Endothelial cell of umbilical vein (primary cell): ENCODE data around the gene MYH9. TPM values are rescaled to one million over a fixed set of nuclear protein-coding genes. Genes with fewer than 3 reads are reported as not detected.

ENCODE experiments used
- BruUV-seq: library from RNA; stranded (reverse); fragments of 400-500 nt; replicated peaks from 2 replicates; lab custom pipeline; 2021; lab: Mats Ljungman, UMichigan
- CTCF ChIA-PET: fragments of 300-600, 350-600 bp; sonication (Branson Sonifier 250); formaldehyde crosslinking; loops from one replicate; lab custom pipeline; 2021; ENCODE audit warnings: antibody characterized with exemption, inconsistent platforms; lab: Charles Lee
- POLR2A ChIA-PET: fragments of 300-600, 350-600 bp; sonication (Branson Sonifier 250); formaldehyde crosslinking; loops from one replicate; lab custom pipeline; 2021; ENCODE audit warnings: antibody characterized with exemption, inconsistent platforms; lab: Charles Lee
- DNase-seq: peaks from one replicate; pipeline ENCODE4 v3.0.0-alpha.2; 2011; ENCODE audit warnings: low read depth, low spot score
- FAIRE-seq: peaks from 2 replicates; lab custom pipeline; 2011; peaks lifted over from hg19 to GRCh38; lab: Jason Lieb, UNC
- H2AFZ ChIP-seq: 2 replicates; pipeline ENCODE4 v1.6.0; 2012; ENCODE audit warnings: low read depth, low read length, control low read depth, inconsistent platforms
- H3K27ac ChIP-seq: 2 replicates; pipeline ENCODE4 v1.5.1; 2011; ENCODE audit warnings: low read depth, mild to moderate bottlenecking, control low read depth, low read length, moderate library complexity; ENCODE audit not compliant: insufficient read depth
- H3K27me3 ChIP-seq, 2 experiments: 2 replicates each; pipeline versions ENCODE4 v1.6.0 to v1.6.1; 2011; ENCODE audit warnings: low read length in 2 of 2, mixed read lengths in 1 of 2; ENCODE audit not compliant: control insufficient read depth in 2 of 2, insufficient read depth in 2 of 2
- H3K36me3 ChIP-seq, 2 experiments: 2 replicates in 1 of 2; 3 replicates in 1 of 2; pipeline ENCODE4 v1.5.1; 2011; ENCODE audit warnings: low read length in 2 of 2, mild to moderate bottlenecking in 1 of 2, moderate library complexity in 1 of 2; ENCODE audit not compliant: control insufficient read depth in 2 of 2, insufficient read depth in 2 of 2; ENCODE audit errors: extremely low read depth in 1 of 2
- H3K4me1 ChIP-seq: 3 replicates; pipeline ENCODE4 v1.5.1; 2011; ENCODE audit warnings: mild to moderate bottlenecking, low read length; ENCODE audit not compliant: control insufficient read depth, insufficient read depth; ENCODE audit errors: extremely low read depth
- H3K4me2 ChIP-seq: 2 replicates; pipeline ENCODE4 v1.6.1; 2011; ENCODE audit warnings: low read length, control low read depth, mixed read lengths; ENCODE audit not compliant: insufficient read depth
- H3K4me3 ChIP-seq, 3 experiments: fragments of 200-600 bp in 1 of 3; sonication (generic), shearing (Covaris generic) in 1 of 3; replicated peaks in 1 of 3; 2 replicates each; pipeline ENCODE4 v1.5.1; 2011 to 2016; ENCODE audit warnings: control low read depth in 3 of 3, low read length in 3 of 3, mild to moderate bottlenecking in 2 of 3, inconsistent platforms in 1 of 3, low read depth in 1 of 3, moderate library complexity in 1 of 3; ENCODE audit not compliant: insufficient read depth in 1 of 3
- H3K79me2 ChIP-seq: 2 replicates; pipeline ENCODE4 v1.6.0; 2012; ENCODE audit warnings: low read length, inconsistent platforms; ENCODE audit not compliant: control insufficient read depth, insufficient read depth
- H3K9ac ChIP-seq: replicated peaks from 2 replicates; pipeline ENCODE3; 2011; ENCODE audit warnings: low read length, control low read depth; ENCODE audit not compliant: insufficient read depth; ENCODE audit errors: extremely low read depth
- H3K9me1 ChIP-seq: replicated peaks from 3 replicates; pipeline ENCODE4 v1.6.0; 2011; ENCODE audit warnings: mild to moderate bottlenecking, low read length; ENCODE audit not compliant: control insufficient read depth, insufficient read depth; ENCODE audit errors: extremely low read depth
- H3K9me3 ChIP-seq: replicated peaks from 2 replicates; pipeline ENCODE4 v1.5.1; 2012; ENCODE audit warnings: low read length, inconsistent platforms; ENCODE audit not compliant: control insufficient read depth, insufficient read depth
- H4K20me1 ChIP-seq: replicated peaks from 2 replicates; pipeline ENCODE3; 2011; ENCODE audit warnings: mild to moderate bottlenecking, low read length; ENCODE audit not compliant: control insufficient read depth, insufficient read depth; ENCODE audit errors: extremely low read depth
- FOS ChIP-seq: IDR thresholded peaks from 2 replicates; pipeline ENCODE4 v1.6.1; 2011; ENCODE audit warnings: mild to moderate bottlenecking, low read length, moderate library complexity, borderline replicate concordance; ENCODE audit not compliant: insufficient read depth
- GATA2 ChIP-seq: IDR thresholded peaks from 2 replicates; pipeline ENCODE4 v1.7.0; 2011; ENCODE audit warnings: low read depth, mild to moderate bottlenecking, moderate library complexity, mixed read lengths, low read length; ENCODE audit not compliant: insufficient read length, insufficient read depth
- JUN ChIP-seq: IDR thresholded peaks from 2 replicates; pipeline ENCODE4 v1.6.1; 2011; ENCODE audit warnings: borderline replicate concordance, low read depth; ENCODE audit not compliant: insufficient read length, insufficient read depth
- dilution Hi-C: fragments of 300-500 bp; cut with MboI; formaldehyde crosslinking; loops from one replicate; pipeline ENCODE4 v1.15.0; 2019; ENCODE audit warnings: low sequenced_read_pairs; ENCODE audit not compliant: extremely low pct_ligation_motif_present
- intact Hi-C: fragments of 100-400 bp; cut with micrococcal nuclease; formaldehyde crosslinking; loops from one replicate; pipeline ENCODE4 v1.10.0; 2022
- polyA plus RNA-seq, 4 experiments: library from polyadenylated mRNA; depleted of rRNA in 3 of 4; stranded (reverse) in 3 of 4; unstranded in 1 of 4; fragments of >200 nt; gene quantifications; 2 replicates each; pipeline versions ENCODE4 v1.2.1 to v1.2.3, GENCODE V29; 2011 to 2012; ENCODE audit warnings: missing spikeins in 1 of 4
- total RNA-seq: library from RNA; stranded (reverse); gene quantifications from 2 replicates; pipeline ENCODE4 v1.2.3, GENCODE V29; 2021
- TF ChIP-seq, protein P1 (sequence below), 2 donors: IDR thresholded peaks; 1 replicate in 1 of 2; 2 replicates in 1 of 2; pipeline ENCODE4 v1.5.1; 2011; ENCODE audit warnings: low read length in 2 of 2, mild to moderate bottlenecking in 2 of 2, moderate library complexity in 2 of 2, control low read depth in 1 of 2, inconsistent platforms in 1 of 2, low read depth in 1 of 2; ENCODE audit not compliant: insufficient read depth in 1 of 2; ENCODE audit errors: extremely low read depth in 1 of 2

Gene MYH9
- total and polyA plus RNA-seq, 2 donors (not counting 3 experiments of a cell fraction or from before 2014, with no cell fraction given), result 188 to 1,413 TPM

DNA sequence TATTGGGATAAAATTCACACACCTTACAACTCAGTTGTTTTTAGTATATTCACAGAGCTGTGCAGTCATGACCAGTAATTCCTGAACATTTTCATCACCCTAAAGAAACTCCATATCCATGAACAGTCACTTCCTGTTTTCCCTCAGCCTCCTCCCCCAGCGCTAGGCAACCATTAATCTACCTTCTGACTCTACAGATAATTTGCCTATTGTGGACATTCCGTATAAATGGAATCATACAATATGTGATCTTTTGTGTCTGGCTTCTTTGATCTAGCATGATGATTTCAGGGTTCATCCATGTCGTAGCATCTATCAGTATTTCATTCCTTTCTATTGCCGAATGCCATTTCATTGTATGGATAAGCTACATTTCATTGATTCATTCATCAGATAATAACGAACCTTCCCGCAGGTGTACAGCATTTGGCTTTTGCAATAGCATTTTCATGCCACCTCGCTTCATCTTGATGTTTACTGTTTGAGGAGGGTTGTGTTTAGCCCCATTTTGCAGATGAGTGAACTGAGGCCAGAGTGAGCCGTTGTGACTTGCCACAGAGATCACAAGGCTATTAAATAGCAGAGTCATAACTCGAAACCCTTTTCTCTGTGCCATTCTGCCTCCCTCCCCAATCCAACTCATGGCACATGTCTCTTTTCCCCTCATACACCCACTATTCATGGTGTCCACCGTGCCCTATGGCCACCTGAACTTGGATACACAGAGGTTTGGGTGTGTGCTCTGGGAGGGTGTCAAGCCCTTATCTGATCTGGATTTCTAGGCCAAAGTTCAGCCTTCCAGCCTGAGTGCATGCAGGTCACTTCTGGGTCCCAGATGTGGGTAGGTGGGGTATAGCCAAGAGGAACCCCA, 11.1 kb upstream of the MYH9 start:
- H4K20me1 ChIP-seq, result no peaks in the 10 kb centered on the region
- H3K4me2 ChIP-seq, result peak overlapping the region; percentile 32
- H3K27ac ChIP-seq, result peak overlapping the region; percentile 81
- DNase-seq (peak; percentile 86), FAIRE-seq (peak; percentile 92)
- H3K4me3 ChIP-seq, result no peak overlapping the region
- H2AFZ ChIP-seq, result peak overlapping the region; percentile 27
- no peaks in the 10 kb centered on the region for H3K9me1 ChIP-seq
- intact Hi-C loops (loop anchor here (1.0 kb wide), 2 partner anchors 11 to 52 kb away; no protein-coding TSS in a partner anchor), dilution Hi-C loops (no loop called here)
- H3K27me3 ChIP-seq, result no peaks in the 10 kb centered on the region
- no peaks in the 10 kb centered on the region for H3K36me3 ChIP-seq
- ChIA-PET POLR2A (interaction anchor here (0.5 to 1.9 kb wide), 3 partner anchors 11 to 83 kb away, joined by 5 to 9 read pairs (median 6); partner anchors contain the start of gene MYH9), CTCF (interaction anchor here (1.0 to 2.4 kb wide), 6 partner anchors 9 to 71 kb away, joined by 3 to 8 read pairs (median 4); partner anchors contain the start of gene MYH9)
- peaks cover 27% of the 10 kb centered on the region for H3K4me1 ChIP-seq
- no peaks in the 10 kb centered on the region for H3K9me3 ChIP-seq
- peak; percentile 81 for TF ChIP-seq JUN
- peak; percentile 53 for TF ChIP-seq GATA2
- peak; percentile 62 for TF ChIP-seq FOS
- TF ChIP-seq, protein P1, sequence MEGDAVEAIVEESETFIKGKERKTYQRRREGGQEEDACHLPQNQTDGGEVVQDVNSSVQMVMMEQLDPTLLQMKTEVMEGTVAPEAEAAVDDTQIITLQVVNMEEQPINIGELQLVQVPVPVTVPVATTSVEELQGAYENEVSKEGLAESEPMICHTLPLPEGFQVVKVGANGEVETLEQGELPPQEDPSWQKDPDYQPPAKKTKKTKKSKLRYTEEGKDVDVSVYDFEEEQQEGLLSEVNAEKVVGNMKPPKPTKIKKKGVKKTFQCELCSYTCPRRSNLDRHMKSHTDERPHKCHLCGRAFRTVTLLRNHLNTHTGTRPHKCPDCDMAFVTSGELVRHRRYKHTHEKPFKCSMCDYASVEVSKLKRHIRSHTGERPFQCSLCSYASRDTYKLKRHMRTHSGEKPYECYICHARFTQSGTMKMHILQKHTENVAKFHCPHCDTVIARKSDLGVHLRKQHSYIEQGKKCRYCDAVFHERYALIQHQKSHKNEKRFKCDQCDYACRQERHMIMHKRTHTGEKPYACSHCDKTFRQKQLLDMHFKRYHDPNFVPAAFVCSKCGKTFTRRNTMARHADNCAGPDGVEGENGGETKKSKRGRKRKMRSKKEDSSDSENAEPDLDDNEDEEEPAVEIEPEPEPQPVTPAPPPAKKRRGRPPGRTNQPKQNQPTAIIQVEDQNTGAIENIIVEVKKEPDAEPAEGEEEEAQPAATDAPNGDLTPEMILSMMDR (IDR thresholded peaks at IDR 0.05; ENCODE audit: extremely low read depth in 1 of 2, insufficient read depth in 1 of 2, low read depth in 1 of 2, low read length in 2 of 2), result no peak
- H3K79me2 ChIP-seq, result no peaks in the 10 kb centered on the region
- H3K9ac ChIP-seq, result peak overlapping the region; percentile 45
- TSS peak; percentile 85 for BruUV-seq
